WTC11 (cell line): ENCODE data around the gene HACD2.

Experiments
- USF1 ChIP-seq: sonication (generic); formaldehyde crosslinking; IDR thresholded peaks from 2 replicates; pipeline ENCODE4 v1.8.0; 2022; ENCODE audit warnings: mild to moderate bottlenecking, missing genetic modification reagents
- TF ChIP-seq, protein P1 (sequence below): sonication (generic); formaldehyde crosslinking; IDR thresholded peaks from 2 replicates; pipeline ENCODE4 v1.8.0; 2022; ENCODE audit warnings: mild to moderate bottlenecking, missing genetic modification reagents

- TF ChIP-seq USF1 (CRISPR knock-in tag), result no peak
- TF ChIP-seq, protein P1, sequence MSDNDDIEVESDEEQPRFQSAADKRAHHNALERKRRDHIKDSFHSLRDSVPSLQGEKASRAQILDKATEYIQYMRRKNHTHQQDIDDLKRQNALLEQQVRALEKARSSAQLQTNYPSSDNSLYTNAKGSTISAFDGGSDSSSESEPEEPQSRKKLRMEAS, result no peak
Observed at GRCh38 chr3:123483146-123483545, 101.7 kb downstream of the HACD2 start.
